ENCODE measurements around the gene NYAP2.

The NYAP2 gene

GRCh38 chr2:225487878-225488416, 88.4 kb downstream of the NYAP2 start:
- no peak for DNase-seq

GRCh38 chr2:225488743-225489142, 89.2 kb downstream of the NYAP2 start:
- no peak for DNase-seq

- no peak for DNase-seq
Observed at GRCh38 chr2:225493420-225494099, 94.0 kb downstream of the NYAP2 start.

- DNase-seq = no peak
Observed at GRCh38 chr2:225494100-225494459, 94.6 kb downstream of the NYAP2 start.

- DNase-seq = no peak
Observed at GRCh38 chr2:225495706-225496105, 96.2 kb downstream of the NYAP2 start.

GRCh38 chr2:225496568-225496967, 97.1 kb downstream of the NYAP2 start:
- DNase-seq = no peak

- DNase-seq = no peak
Observed at GRCh38 chr2:225497166-225497565, 97.7 kb downstream of the NYAP2 start.

GRCh38 chr2:225501022-225501421, 101.5 kb downstream of the NYAP2 start:
- DNase-seq = no peak

GRCh38 chr2:225502971-225503370, 103.5 kb downstream of the NYAP2 start:
- DNase-seq = no peak

GRCh38 chr2:225510796-225511195, 111.3 kb downstream of the NYAP2 start:
- no peak for DNase-seq

- DNase-seq = no peak
Observed at GRCh38 chr2:225512469-225512868, 113.0 kb downstream of the NYAP2 start.

- DNase-seq = no peak
Observed at GRCh38 chr2:225512876-225513540, 113.5 kb downstream of the NYAP2 start.

- no peak for DNase-seq
Observed at GRCh38 chr2:225515033-225515432, 115.5 kb downstream of the NYAP2 start.

- no peak for DNase-seq
Observed at GRCh38 chr2:225526760-225527390, 127.4 kb downstream of the NYAP2 start.

- DNase-seq = no peak
Observed at GRCh38 chr2:225531559-225531958, 132.0 kb downstream of the NYAP2 start.

- no peak for DNase-seq
Observed at GRCh38 chr2:225532096-225532495, 132.6 kb downstream of the NYAP2 start.

GRCh38 chr2:225534037-225534436, 134.5 kb downstream of the NYAP2 start:
- no peak for DNase-seq

GRCh38 chr2:225534697-225535096, 135.2 kb downstream of the NYAP2 start:
- DNase-seq = no peak

- no peak for DNase-seq
Observed at GRCh38 chr2:225536036-225536435, 136.5 kb downstream of the NYAP2 start.

- DNase-seq = no peak
Observed at GRCh38 chr2:225543626-225544025, 144.1 kb downstream of the NYAP2 start.

GRCh38 chr2:225556461-225556860, 157.0 kb downstream of the NYAP2 start:
- no peak for DNase-seq

GRCh38 chr2:225558399-225559071, 159.0 kb downstream of the NYAP2 start:
- no peak for DNase-seq

- DNase-seq = no peak
Observed at GRCh38 chr2:225559072-225559415, 159.5 kb downstream of the NYAP2 start.

- DNase-seq = no peak
Observed at GRCh38 chr2:225566798-225567197, 167.3 kb downstream of the NYAP2 start.
